ENCODE results near the gene ITPR2. TPM values are rescaled to one million over a fixed set of nuclear protein-coding genes. Genes with fewer than 3 reads are reported as not detected.
A peak's percentile ranks its signal among the peaks of the same experiment; 100 is the strongest.

Gene ITPR2
- polyA plus RNA-seq, 1 of the 3 experiments (the other 2 are of a cell fraction) = 2.3 TPM

DNA sequence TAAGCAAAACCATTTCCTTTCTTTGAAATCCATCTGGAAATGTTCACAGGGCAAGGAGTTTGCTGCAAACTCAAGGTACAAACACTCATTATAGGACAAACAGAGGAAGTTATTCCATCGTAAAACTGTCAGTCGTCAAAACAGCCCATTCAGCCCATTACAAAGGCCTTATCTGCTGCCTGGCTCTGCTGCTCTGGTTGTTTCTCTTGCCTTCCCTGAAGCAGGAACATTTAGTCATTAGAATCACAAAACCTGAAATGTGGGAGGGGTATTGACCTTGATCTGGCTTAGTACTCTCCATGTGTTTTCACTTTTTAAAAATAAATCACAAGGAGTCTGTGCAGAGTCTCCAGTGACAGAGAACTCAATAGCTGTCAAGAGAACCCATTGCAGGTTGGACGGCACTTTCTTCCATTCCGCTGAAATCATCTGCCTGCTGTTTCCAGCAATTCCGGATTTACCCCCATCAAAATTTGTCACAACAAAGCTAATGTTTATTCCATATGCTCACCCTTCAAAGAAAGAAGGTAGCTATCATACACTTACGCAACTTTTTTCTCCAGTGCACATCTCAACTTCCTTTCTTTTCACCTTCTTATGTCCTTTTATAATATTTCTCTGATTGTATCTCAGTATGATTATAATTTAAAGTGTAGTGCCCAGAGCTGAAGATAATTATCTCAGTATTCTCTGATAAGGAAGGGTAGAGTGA, 24.6 kb upstream of the ITPR2 start:
- Histone ChIP-seq H2AFZ (ENCODE audit: low read depth) (no peak overlapping the region), H3K27me3 (ENCODE audit: insufficient read depth) (no peaks in the 10 kb centered on the region), H3K4me1 (ENCODE audit: control insufficient read depth in 1 of 2, insufficient read depth in 2 of 2, low read depth in 1 of 2, low read length in 1 of 2) (peaks cover 4 to 12% of the 10 kb centered on the region in 2 experiments; a peak in 3 of 4 replicates), H3F3A (replicated peaks; ENCODE audit: insufficient read depth) (peaks cover 5% of the 10 kb centered on the region), H3K9ac (no peak overlapping the region), H3K4me3 (ENCODE audit: low read depth in 2 of 2, low read length in 1 of 2) (no peak overlapping the region), H4K20me1 (ENCODE audit: insufficient read depth) (no peaks in the 10 kb centered on the region), H3K79me2 (ENCODE audit: insufficient read depth) (no peaks in the 10 kb centered on the region), H3K9me3 (no peaks in the 10 kb centered on the region), H3K27ac (ENCODE audit: low read depth in 2 of 2, low read length in 1 of 2) (peak overlapping the region in 1 of 2 experiments; percentile 56; a peak in 2 of 4 replicates), H3K4me2 (no peak overlapping the region), H3K9me2 (no peaks in the 10 kb centered on the region), H3K36me3 (replicated peaks in 1 of 2; ENCODE audit: control insufficient read depth in 1 of 2, insufficient read depth in 2 of 2, low read length in 1 of 2) (no peaks in the 10 kb centered on the region)
- 70% methylated on average over 6 of the region's 6 CpGs for WGBS (ENCODE audit: low lambda C conversion rate)
- ChIA-PET CTCF (interaction anchor here (1.7 to 4.8 kb wide), 3 partner anchors 12 to 448 kb away, joined by 4 to 41 read pairs (median 7); no protein-coding TSS in a partner anchor), POLR2A (no interaction called here)
- DNase-seq = peak; percentile 26
- TF ChIP-seq NRF1 (IDR thresholded peaks at IDR 0.05; ENCODE audit: low read depth, low read length) (no peak), RAD21 (IDR thresholded peaks at IDR 0.05; ENCODE audit: low read length) (no peak), YY1 (IDR thresholded peaks at IDR 0.05; ENCODE audit: low read depth) (no peak)

DNA sequence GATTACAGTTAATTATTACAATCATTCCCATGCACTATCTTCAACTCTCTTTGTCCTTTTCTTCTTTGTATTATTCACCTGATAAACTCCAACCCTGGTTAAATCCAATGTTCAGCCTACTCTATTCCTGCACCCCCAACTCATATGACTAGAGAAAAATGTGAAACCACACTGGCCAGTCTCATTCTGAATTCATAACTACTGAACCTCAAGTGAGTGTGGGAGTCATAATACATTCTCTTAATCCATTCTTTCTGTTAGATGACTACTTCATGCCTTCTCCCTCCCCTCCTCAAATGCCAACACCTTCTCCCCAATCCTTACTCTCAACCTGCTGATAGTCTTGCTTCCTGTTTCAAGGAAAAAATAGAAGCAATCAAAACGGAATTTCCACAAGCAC, 22.3 kb upstream of the ITPR2 start:
- POLR2A ChIA-PET = no interaction called here
- no peak for TF ChIP-seq TEAD4 (IDR thresholded peaks at IDR 0.05; ENCODE audit: borderline replicate concordance, insufficient read depth)
- no peak for TF ChIP-seq FOXM1 (IDR thresholded peaks at IDR 0.05; ENCODE audit: low read depth)
- TF ChIP-seq JUND (IDR thresholded peaks at IDR 0.05) = no peak
- TF ChIP-seq GATA2 (CRISPR knock-in tag; IDR thresholded peaks at IDR 0.05) = no peak
- TF ChIP-seq YY1 (IDR thresholded peaks at IDR 0.05; ENCODE audit: low read depth) = no peak
- TF ChIP-seq EP300 (IDR thresholded peaks at IDR 0.05; ENCODE audit: borderline replicate concordance in 1 of 2, low read depth in 1 of 2, low read length in 1 of 2) = no peak
- TF ChIP-seq FOXJ3 (CRISPR knock-in tag; IDR thresholded peaks at IDR 0.05) = no peak
- TF ChIP-seq, protein P1, sequence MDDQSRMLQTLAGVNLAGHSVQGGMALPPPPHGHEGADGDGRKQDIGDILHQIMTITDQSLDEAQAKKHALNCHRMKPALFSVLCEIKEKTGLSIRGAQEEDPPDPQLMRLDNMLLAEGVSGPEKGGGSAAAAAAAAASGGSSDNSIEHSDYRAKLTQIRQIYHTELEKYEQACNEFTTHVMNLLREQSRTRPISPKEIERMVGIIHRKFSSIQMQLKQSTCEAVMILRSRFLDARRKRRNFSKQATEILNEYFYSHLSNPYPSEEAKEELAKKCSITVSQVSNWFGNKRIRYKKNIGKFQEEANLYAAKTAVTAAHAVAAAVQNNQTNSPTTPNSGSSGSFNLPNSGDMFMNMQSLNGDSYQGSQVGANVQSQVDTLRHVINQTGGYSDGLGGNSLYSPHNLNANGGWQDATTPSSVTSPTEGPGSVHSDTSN (IDR thresholded peaks at IDR 0.05) = no peak
- no peak for TF ChIP-seq FOSL2 (IDR thresholded peaks at IDR 0.05; ENCODE audit: borderline replicate concordance, low read depth)
- no peak for TF ChIP-seq RFX5 (IDR thresholded peaks at IDR 0.05; ENCODE audit: low read length)
- no peak for TF ChIP-seq CHD2 (IDR thresholded peaks at IDR 0.05; ENCODE audit: low read length, partially characterized antibody)
- no peak for TF ChIP-seq SMC3 (IDR thresholded peaks at IDR 0.05; ENCODE audit: low read depth, low read length)
- TF ChIP-seq NRF1 (IDR thresholded peaks at IDR 0.05; ENCODE audit: low read depth, low read length) = no peak
- TF ChIP-seq, protein P2, sequence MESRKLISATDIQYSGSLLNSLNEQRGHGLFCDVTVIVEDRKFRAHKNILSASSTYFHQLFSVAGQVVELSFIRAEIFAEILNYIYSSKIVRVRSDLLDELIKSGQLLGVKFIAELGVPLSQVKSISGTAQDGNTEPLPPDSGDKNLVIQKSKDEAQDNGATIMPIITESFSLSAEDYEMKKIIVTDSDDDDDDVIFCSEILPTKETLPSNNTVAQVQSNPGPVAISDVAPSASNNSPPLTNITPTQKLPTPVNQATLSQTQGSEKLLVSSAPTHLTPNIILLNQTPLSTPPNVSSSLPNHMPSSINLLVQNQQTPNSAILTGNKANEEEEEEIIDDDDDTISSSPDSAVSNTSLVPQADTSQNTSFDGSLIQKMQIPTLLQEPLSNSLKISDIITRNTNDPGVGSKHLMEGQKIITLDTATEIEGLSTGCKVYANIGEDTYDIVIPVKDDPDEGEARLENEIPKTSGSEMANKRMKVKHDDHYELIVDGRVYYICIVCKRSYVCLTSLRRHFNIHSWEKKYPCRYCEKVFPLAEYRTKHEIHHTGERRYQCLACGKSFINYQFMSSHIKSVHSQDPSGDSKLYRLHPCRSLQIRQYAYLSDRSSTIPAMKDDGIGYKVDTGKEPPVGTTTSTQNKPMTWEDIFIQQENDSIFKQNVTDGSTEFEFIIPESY (IDR thresholded peaks at IDR 0.05; ENCODE audit: borderline replicate concordance, low read depth) = no peak
- no peak for TF ChIP-seq TAF1 (IDR thresholded peaks at IDR 0.05; ENCODE audit: borderline replicate concordance, low read depth, low read length)
- no peak for TF ChIP-seq RXRA (IDR thresholded peaks at IDR 0.05; ENCODE audit: borderline replicate concordance, low read depth)
- TF ChIP-seq, protein P3, sequence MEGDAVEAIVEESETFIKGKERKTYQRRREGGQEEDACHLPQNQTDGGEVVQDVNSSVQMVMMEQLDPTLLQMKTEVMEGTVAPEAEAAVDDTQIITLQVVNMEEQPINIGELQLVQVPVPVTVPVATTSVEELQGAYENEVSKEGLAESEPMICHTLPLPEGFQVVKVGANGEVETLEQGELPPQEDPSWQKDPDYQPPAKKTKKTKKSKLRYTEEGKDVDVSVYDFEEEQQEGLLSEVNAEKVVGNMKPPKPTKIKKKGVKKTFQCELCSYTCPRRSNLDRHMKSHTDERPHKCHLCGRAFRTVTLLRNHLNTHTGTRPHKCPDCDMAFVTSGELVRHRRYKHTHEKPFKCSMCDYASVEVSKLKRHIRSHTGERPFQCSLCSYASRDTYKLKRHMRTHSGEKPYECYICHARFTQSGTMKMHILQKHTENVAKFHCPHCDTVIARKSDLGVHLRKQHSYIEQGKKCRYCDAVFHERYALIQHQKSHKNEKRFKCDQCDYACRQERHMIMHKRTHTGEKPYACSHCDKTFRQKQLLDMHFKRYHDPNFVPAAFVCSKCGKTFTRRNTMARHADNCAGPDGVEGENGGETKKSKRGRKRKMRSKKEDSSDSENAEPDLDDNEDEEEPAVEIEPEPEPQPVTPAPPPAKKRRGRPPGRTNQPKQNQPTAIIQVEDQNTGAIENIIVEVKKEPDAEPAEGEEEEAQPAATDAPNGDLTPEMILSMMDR (IDR thresholded peaks at IDR 0.05) = no peak
- no peak for TF ChIP-seq RAD21 (IDR thresholded peaks at IDR 0.05; ENCODE audit: low read length)

More for the DNA sequence above, 22.3 kb upstream of the ITPR2 start:
- CTCF ChIA-PET = interaction anchor here (0.5 to 8.6 kb wide), 7 partner anchors 10 to 30 kb away, joined by 3 to 70 read pairs (median 4); no protein-coding TSS in a partner anchor
- H2AFZ ChIP-seq (ENCODE audit: low read depth) = no peak overlapping the region
- H3F3A ChIP-seq (replicated peaks; ENCODE audit: insufficient read depth) = peaks cover 2% of the 10 kb centered on the region
- no peaks in the 10 kb centered on the region for H3K9me3 ChIP-seq
- no peaks in the 10 kb centered on the region for H3K9me2 ChIP-seq
- H3K36me3 ChIP-seq (replicated peaks in 1 of 2; ENCODE audit: control insufficient read depth in 1 of 2, insufficient read depth in 2 of 2, low read length in 1 of 2) = no peaks in the 10 kb centered on the region
- H3K9ac ChIP-seq = no peak overlapping the region
- no peak for DNase-seq
- no peak overlapping the region for H3K27ac ChIP-seq (ENCODE audit: low read depth in 2 of 2, low read length in 1 of 2)
- WGBS (ENCODE audit: low lambda C conversion rate) = 36% methylated on average over 1 of the region's 1 CpG
- H4K20me1 ChIP-seq (ENCODE audit: insufficient read depth) = no peaks in the 10 kb centered on the region
- no peaks in the 10 kb centered on the region for H3K27me3 ChIP-seq (ENCODE audit: insufficient read depth)
- H3K79me2 ChIP-seq (ENCODE audit: insufficient read depth) = no peaks in the 10 kb centered on the region
- no peak overlapping the region for H3K4me2 ChIP-seq
- H3K4me3 ChIP-seq (ENCODE audit: low read depth in 2 of 2, low read length in 1 of 2) = no peak overlapping the region
- H3K4me1 ChIP-seq (ENCODE audit: control insufficient read depth in 1 of 2, insufficient read depth in 2 of 2, low read depth in 1 of 2, low read length in 1 of 2) = peaks cover 4 to 12% of the 10 kb centered on the region in 2 experiments; a peak in 3 of 4 replicates
